ENCODE data around the gene MCF2L. TPM values are rescaled to one million over a fixed set of nuclear protein-coding genes. Genes with fewer than 3 reads are reported as not detected.

The MCF2L gene
- total and polyA plus RNA-seq, 9 of the 15 experiments (the other 6 are each of a cell fraction or from before 2014, with no cell fraction given), result 0.05 to 0.25 (median 0.18) TPM; not detected in 5

GRCh38 chr13:112970552-112971287 is 1.7 kb downstream of the MCF2L start:
- ChIA-PET CTCF (ENCODE audit: low intra/inter-chr PET ratio) (no interaction called here), POLR2A (interaction anchor here (0.6 kb wide), 1 partner anchor 410 kb away, joined by 3 read pairs; no protein-coding TSS in a partner anchor)
- Histone ChIP-seq H3K4me3 (no peak overlapping the region), H3K4me2 (ENCODE audit: insufficient read depth, low read length) (no peak overlapping the region), H3K9me3 (replicated peaks; ENCODE audit: control insufficient read depth, insufficient read depth, low read depth, low read length) (no peaks in the 10 kb centered on the region), H3K9me1 (ENCODE audit: control insufficient read depth, insufficient read depth, low read length) (no peaks in the 10 kb centered on the region), H2AFZ (ENCODE audit: low read depth, low read length) (no peak overlapping the region), H3K4me1 (replicated peaks in 1 of 2; ENCODE audit: control insufficient read depth in 2 of 2, insufficient read depth in 2 of 2, low read length in 2 of 2) (peaks cover 0 to 9% of the 10 kb centered on the region in 2 experiments; a peak in 2 of 5 replicates), H3K27me3 (ENCODE audit: control insufficient read depth in 2 of 2, insufficient read depth in 2 of 2, low read length in 2 of 2) (peaks cover 16 to 60% of the 10 kb centered on the region in 2 experiments; a peak in 4 of 5 replicates), H3K27ac (ENCODE audit: extremely low read depth, low read depth, low read length) (no peak overlapping the region), H4K20me1 (replicated peaks; ENCODE audit: control insufficient read depth, insufficient read depth, low read length) (no peaks in the 10 kb centered on the region), H3K9ac (ENCODE audit: insufficient read depth in 1 of 2, low read depth in 2 of 2, low read length in 2 of 2) (no peak overlapping the region), H3K36me3 (ENCODE audit: control insufficient read depth, insufficient read depth, low read length) (no peaks in the 10 kb centered on the region), H3K79me2 (ENCODE audit: control insufficient read depth, insufficient read depth, low read length) (no peaks in the 10 kb centered on the region)
- intact Hi-C loops (cut with micrococcal nuclease), result no loop called here
- ATAC-seq (no peak), FAIRE-seq (no peak), DNase-seq (ENCODE audit: extremely low read depth in 1 of 4, low spot score in 3 of 4) (no peak)
- 2% methylated on average over 19 of the region's 23 CpGs for WGBS (ENCODE audit: insufficient coverage, low coverage, missing lambda C conversion rate)
- TF ChIP-seq CBFA2T3 (IDR thresholded peaks at IDR 0.05) (0 out of 2 replicates have a peak, but pooled peaks have one; percentile 12), MEF2D (tag; conservative IDR thresholded peaks at IDR 0.05; ENCODE audit: low read depth) (no peak)
- in situ Hi-C loops (cut with MboI), result no loop called here
- no TSS peak for BruUV-seq (replicated peaks)

- no peak for FAIRE-seq
- Histone ChIP-seq H3K79me2 (ENCODE audit: control insufficient read depth, insufficient read depth, low read length) (no peaks in the 10 kb centered on the region), H3K9me3 (replicated peaks; ENCODE audit: control insufficient read depth, insufficient read depth, low read depth, low read length) (no peaks in the 10 kb centered on the region), H3K9ac (ENCODE audit: insufficient read depth in 1 of 2, low read depth in 2 of 2, low read length in 2 of 2) (no peak overlapping the region), H2AFZ (ENCODE audit: low read depth, low read length) (no peak overlapping the region), H3K4me3 (no peak overlapping the region), H3K4me2 (ENCODE audit: insufficient read depth, low read length) (no peak overlapping the region), H3K4me1 (replicated peaks in 1 of 2; ENCODE audit: control insufficient read depth in 2 of 2, insufficient read depth in 2 of 2, low read length in 2 of 2) (peaks cover 0 to 9% of the 10 kb centered on the region in 2 experiments; a peak in 2 of 5 replicates), H3K27ac (ENCODE audit: extremely low read depth, low read depth, low read length) (no peak overlapping the region), H3K36me3 (ENCODE audit: control insufficient read depth, insufficient read depth, low read length) (no peaks in the 10 kb centered on the region), H3K27me3 (ENCODE audit: control insufficient read depth in 2 of 2, insufficient read depth in 2 of 2, low read length in 2 of 2) (peaks cover 19 to 57% of the 10 kb centered on the region in 2 experiments), H3K9me1 (ENCODE audit: control insufficient read depth, insufficient read depth, low read length) (no peaks in the 10 kb centered on the region), H4K20me1 (replicated peaks; ENCODE audit: control insufficient read depth, insufficient read depth, low read length) (no peaks in the 10 kb centered on the region)
- DNase-seq (ENCODE audit: extremely low read depth in 1 of 4, low spot score in 3 of 4), result no peak
- BruUV-seq (replicated peaks), result no TSS peak
- TF ChIP-seq ZBTB40 (IDR thresholded peaks at IDR 0.05) (no peak), ZBTB40 (CRISPR knock-in tag; IDR thresholded peaks at IDR 0.05) (no peak), STAG1 (CRISPR knock-in tag; IDR thresholded peaks at IDR 0.05; ENCODE audit: borderline replicate concordance) (no peak), CHD2 (IDR thresholded peaks at IDR 0.05; ENCODE audit: low read depth, low read length) (no peak), ZNF165 (CRISPR knock-in tag; IDR thresholded peaks at IDR 0.05; ENCODE audit: borderline replicate concordance) (no peak)
- ATAC-seq, result no peak
- in situ Hi-C loops (cut with MboI), result no loop called here
- 0% methylated on average over 6 of the region's 6 CpGs for WGBS (ENCODE audit: insufficient coverage, low coverage, missing lambda C conversion rate)
- intact Hi-C loops (cut with micrococcal nuclease), result no loop called here
- ChIA-PET CTCF (ENCODE audit: low intra/inter-chr PET ratio) (no interaction called here), POLR2A (no interaction called here)
Observed at GRCh38 chr13:112971288-112971643, 2.3 kb downstream of the MCF2L start.

Measured in K562 (cell line).